Measurements from ENCODE around the gene GSK3B. TPM values are rescaled to one million over a fixed set of nuclear protein-coding genes. Genes with fewer than 3 reads are reported as not detected.

Gene GSK3B
- total RNA-seq, 1 experiment from 2014 or later: 56.5 TPM

DNA sequence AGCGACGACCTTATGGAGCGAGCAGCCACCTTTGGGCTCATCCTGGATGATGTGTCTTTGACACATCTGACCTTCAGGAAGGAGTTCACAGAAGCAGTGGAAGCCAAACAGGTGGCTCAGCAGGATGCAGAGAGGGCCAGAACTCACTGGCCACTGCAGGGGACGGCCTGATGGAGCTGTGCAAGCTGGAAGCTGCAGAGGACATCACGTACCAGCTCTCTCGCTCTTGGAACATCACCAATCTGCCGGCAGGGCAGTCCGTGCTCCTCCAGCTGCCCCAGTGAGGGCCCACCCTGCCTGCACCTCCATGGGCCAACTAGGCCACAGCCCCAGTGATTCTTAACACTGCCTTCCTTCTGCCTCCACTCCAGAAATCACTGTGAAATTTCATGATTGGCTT lies 302.0 kb downstream of the GSK3B start:
- Histone ChIP-seq H3K79me1 (ENCODE audit: insufficient read depth, low read depth, low read length, poor library complexity, severe bottlenecking) (no peaks in the 10 kb centered on the region), H4K5ac (ENCODE audit: insufficient read length, low read depth, low read length) (no peak overlapping the region), H2BK15ac (ENCODE audit: low read depth, low read length) (no peak overlapping the region), H4K20me1 (ENCODE audit: control insufficient read depth, insufficient read depth, insufficient read length) (no peaks in the 10 kb centered on the region), H3T11ph (ENCODE audit: low read length) (no peak overlapping the region), H3K9me3 (ENCODE audit: control insufficient read depth, low read depth, low read length) (no peaks in the 10 kb centered on the region), H3K56ac (ENCODE audit: insufficient read length, low read depth, low read length) (no peak overlapping the region), H3K4me2 (ENCODE audit: insufficient read depth, insufficient read length, low read length) (no peak overlapping the region), H3K18ac (ENCODE audit: insufficient read length, low read depth, low read length) (no peak overlapping the region), H2BK12ac (ENCODE audit: insufficient read length, low read depth, low read length) (no peak overlapping the region), H2AK5ac (ENCODE audit: insufficient read length, low read length) (no peak overlapping the region), H3K79me2 (ENCODE audit: insufficient read depth, low read length) (no peaks in the 10 kb centered on the region), H3K27ac (ENCODE audit: insufficient read length, low read depth, low read length) (no peak overlapping the region), H2AFZ (ENCODE audit: low read length) (no peak overlapping the region), H2BK120ac (ENCODE audit: low read depth, low read length, poor library complexity, severe bottlenecking) (no peak overlapping the region), H3K23me2 (ENCODE audit: insufficient read length, low read depth, low read length, poor library complexity, severe bottlenecking) (no peaks in the 10 kb centered on the region), H4K91ac (ENCODE audit: insufficient read length, low read depth, low read length) (no peak overlapping the region), H2BK5ac (ENCODE audit: insufficient read length, low read length) (no peak overlapping the region), H3K23ac (ENCODE audit: insufficient read length, low read depth, low read length) (no peak overlapping the region), H4K8ac (replicated peaks; ENCODE audit: insufficient read length, low read depth, low read length) (no peak overlapping the region), H3K27me3 (ENCODE audit: insufficient read depth, low read length) (no peaks in the 10 kb centered on the region), H3K9ac (ENCODE audit: extremely low read depth, insufficient read length, low read length) (no peak overlapping the region), H3K4me1 (ENCODE audit: insufficient read depth, low read length) (peaks cover 3% of the 10 kb centered on the region; the same call in 1 of the 2 replicates), H3K4ac (ENCODE audit: low read depth, low read length) (no peak overlapping the region), H2BK20ac (ENCODE audit: low read depth, low read length, poor library complexity, severe bottlenecking) (no peak overlapping the region), H3K14ac (ENCODE audit: insufficient read depth, low read length) (no peak overlapping the region; the same call in 1 of the 2 replicates)
- Mint-ChIP-seq H3K27ac (no peak overlapping the region), H3K9me3 (no peaks in the 10 kb centered on the region; a peak in 1 of 5 replicates), H3K4me1 (peaks cover 14 to 22% of the 10 kb centered on the region in 2 experiments), H3K4me3 (no peak overlapping the region), H3K27me3 (ENCODE audit: low read depth) (no peaks in the 10 kb centered on the region), H3K36me3 (ENCODE audit: insufficient read depth in 1 of 3, low read depth in 3 of 3) (no peaks in the 10 kb centered on the region; a peak in 1 of 7 replicates)
- no peak for DNase-seq
- WGBS (ENCODE audit: extremely low coverage, insufficient read length, low lambda C conversion rate): no CpG with 5 or more reads among the region's 8 CpGs
- TF ChIP-seq, protein P1, sequence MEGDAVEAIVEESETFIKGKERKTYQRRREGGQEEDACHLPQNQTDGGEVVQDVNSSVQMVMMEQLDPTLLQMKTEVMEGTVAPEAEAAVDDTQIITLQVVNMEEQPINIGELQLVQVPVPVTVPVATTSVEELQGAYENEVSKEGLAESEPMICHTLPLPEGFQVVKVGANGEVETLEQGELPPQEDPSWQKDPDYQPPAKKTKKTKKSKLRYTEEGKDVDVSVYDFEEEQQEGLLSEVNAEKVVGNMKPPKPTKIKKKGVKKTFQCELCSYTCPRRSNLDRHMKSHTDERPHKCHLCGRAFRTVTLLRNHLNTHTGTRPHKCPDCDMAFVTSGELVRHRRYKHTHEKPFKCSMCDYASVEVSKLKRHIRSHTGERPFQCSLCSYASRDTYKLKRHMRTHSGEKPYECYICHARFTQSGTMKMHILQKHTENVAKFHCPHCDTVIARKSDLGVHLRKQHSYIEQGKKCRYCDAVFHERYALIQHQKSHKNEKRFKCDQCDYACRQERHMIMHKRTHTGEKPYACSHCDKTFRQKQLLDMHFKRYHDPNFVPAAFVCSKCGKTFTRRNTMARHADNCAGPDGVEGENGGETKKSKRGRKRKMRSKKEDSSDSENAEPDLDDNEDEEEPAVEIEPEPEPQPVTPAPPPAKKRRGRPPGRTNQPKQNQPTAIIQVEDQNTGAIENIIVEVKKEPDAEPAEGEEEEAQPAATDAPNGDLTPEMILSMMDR (conservative IDR thresholded peaks at IDR 0.05): no peak
